Right lobe of liver (tissue), 6 donors: ENCODE results near the gene PPM1N. TPM values are rescaled to one million over a fixed set of nuclear protein-coding genes. Genes with fewer than 3 reads are reported as not detected.
A peak's percentile ranks its signal among the peaks of the same experiment; 100 is the strongest.

Experiments used
- ATAC-seq, 4 donors: fragments of 200-7000 bp; cut with Tn5 transposase; one replicate each; pipeline ENCODE4 v1.9.1; 2020; ENCODE audit warnings: mild to moderate bottlenecking in 4 of 4, moderate library complexity in 4 of 4
- DNase-seq, 3 donors: peaks; one replicate each; pipeline ENCODE4 v3.0.0-alpha.2; 2020
- H3K27ac ChIP-seq, 3 donors: fragments of 200-600 bp; one replicate each; pipeline ENCODE4 v1.8.0; 2022
- H3K27me3 ChIP-seq, 2 donors: fragments of 200-600 bp; one replicate each; pipeline ENCODE4 v1.8.0; 2022
- H3K36me3 ChIP-seq, 4 donors: fragments of 200-600 bp; sonication (generic) in 1 of 4; one replicate each; pipeline versions ENCODE4 v1.5.1 to v1.8.0; 2017 to 2022; ENCODE audit warnings: control low read depth in 1 of 4
- H3K4me1 ChIP-seq, 4 donors: fragments of 200-600 bp; sonication (generic) in 1 of 4; one replicate each; pipeline versions ENCODE4 v1.5.1 to v1.8.0; 2017 to 2022; ENCODE audit warnings: control low read depth in 1 of 4
- H3K4me3 ChIP-seq, 3 donors: fragments of 200-600 bp; one replicate each; pipeline ENCODE4 v1.8.0; 2022
- H3K9me3 ChIP-seq, 4 donors: fragments of 200-600 bp; sonication (generic) in 1 of 4; one replicate each; pipeline versions ENCODE4 v1.5.1 to v1.8.0; 2017 to 2022; ENCODE audit warnings: control low read depth in 1 of 4
- CTCF ChIP-seq, 4 donors: fragments of 200-600 bp in 3 of 4; fragments of 450-650 bp in 1 of 4; IDR thresholded peaks; one replicate each; pipeline versions ENCODE4 v1.5.1 to v1.8.0; 2016 to 2022; ENCODE audit warnings: antibody characterized with exemption in 4 of 4, mild to moderate bottlenecking in 2 of 4
- POLR2A ChIP-seq: fragments of 450-650 bp; IDR thresholded peaks from one replicate; pipeline ENCODE4 v1.6.1; 2017; ENCODE audit warnings: antibody characterized with exemption, mild to moderate bottlenecking
- WGBS: methylation state at CpG from one replicate; pipeline ENCODE4 v1.1.6; 2018; ENCODE audit warnings: low coverage, low lambda C conversion rate; ENCODE audit not compliant: insufficient coverage; ENCODE audit errors: missing lambda C conversion rate; 5-methylcytosine and 5-hydroxymethylcytosine counted together
- intact Hi-C, 2 donors: fragments of 100-400 bp; cut with DNase I; formaldehyde crosslinking; loops; one replicate each; pipeline versions ENCODE4 v1.11.2 to v1.14.1; 2022
- total RNA-seq, 6 experiments: library from RNA; depleted of rRNA in 2 of 6; stranded (reverse); fragments of >200 nt in 2 of 6; fragmentation: NEBNext Ultra II Directional in 3 of 6; extraction: Animal tissue kit (Norgen Biotek cat#: 25700) in 3 of 6; gene quantifications; one replicate each; pipeline versions ENCODE4 v1.1.0 to v1.2.4, GENCODE V29; 2016 to 2023
- donor health status: DM: no; HTN: yes; CAD: no.
- donor health status: DM: no; HTN: no; CAD: no.
- donor health status: DM: no; HTN: no; CAD: no.
- donor health status: DM: no; HTN: yes; CAD: no.
- donor health status: DM: no; HTN: yes; CAD: no.

The PPM1N gene
- total RNA-seq, 6 experiments from 2014 or later, result 0.32 to 2.0 (median 0.51) TPM; not detected in 1

DNA sequence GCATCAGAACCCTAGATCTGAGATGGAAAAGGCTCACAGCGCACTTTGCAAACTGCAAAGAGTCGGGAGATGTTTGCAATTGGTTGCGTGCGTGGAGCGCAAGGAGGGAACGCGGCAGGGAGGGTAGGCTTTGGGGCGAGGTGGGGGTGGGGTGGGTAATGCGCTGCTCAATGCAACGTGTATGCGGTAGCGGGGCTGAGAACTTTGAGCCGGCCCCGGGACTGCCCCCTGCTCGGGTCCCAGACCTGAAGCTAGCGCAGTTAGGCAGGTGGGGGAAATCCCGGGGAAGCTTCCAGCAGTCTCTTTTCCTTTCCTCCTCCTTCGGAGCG lies 29.5 kb upstream of the PPM1N start:
- intact Hi-C loops, result no loop called here
- Histone ChIP-seq H3K4me3 (peak overlapping the region; percentile 47 to 76 (median 61)), H3K9me3 (no peaks in the 10 kb centered on the region), H3K27ac (peak overlapping the region; percentile 69 to 92 (median 90)), H3K4me1 (peaks cover 0 to 19% (median 7%) of the 10 kb centered on the region in 4 donors), H3K27me3 (no peaks in the 10 kb centered on the region), H3K36me3 (no peaks in the 10 kb centered on the region)
- no peak for TF ChIP-seq POLR2A
- no peak for TF ChIP-seq CTCF (IDR thresholded peaks at IDR 0.05)
- DNase-seq, result peak in 1 of 3 donors; percentile 46
- peak; percentile 13 to 40 (median 34) for ATAC-seq
- WGBS, result 2% methylated on average over 15 of the region's 19 CpGs

DNA sequence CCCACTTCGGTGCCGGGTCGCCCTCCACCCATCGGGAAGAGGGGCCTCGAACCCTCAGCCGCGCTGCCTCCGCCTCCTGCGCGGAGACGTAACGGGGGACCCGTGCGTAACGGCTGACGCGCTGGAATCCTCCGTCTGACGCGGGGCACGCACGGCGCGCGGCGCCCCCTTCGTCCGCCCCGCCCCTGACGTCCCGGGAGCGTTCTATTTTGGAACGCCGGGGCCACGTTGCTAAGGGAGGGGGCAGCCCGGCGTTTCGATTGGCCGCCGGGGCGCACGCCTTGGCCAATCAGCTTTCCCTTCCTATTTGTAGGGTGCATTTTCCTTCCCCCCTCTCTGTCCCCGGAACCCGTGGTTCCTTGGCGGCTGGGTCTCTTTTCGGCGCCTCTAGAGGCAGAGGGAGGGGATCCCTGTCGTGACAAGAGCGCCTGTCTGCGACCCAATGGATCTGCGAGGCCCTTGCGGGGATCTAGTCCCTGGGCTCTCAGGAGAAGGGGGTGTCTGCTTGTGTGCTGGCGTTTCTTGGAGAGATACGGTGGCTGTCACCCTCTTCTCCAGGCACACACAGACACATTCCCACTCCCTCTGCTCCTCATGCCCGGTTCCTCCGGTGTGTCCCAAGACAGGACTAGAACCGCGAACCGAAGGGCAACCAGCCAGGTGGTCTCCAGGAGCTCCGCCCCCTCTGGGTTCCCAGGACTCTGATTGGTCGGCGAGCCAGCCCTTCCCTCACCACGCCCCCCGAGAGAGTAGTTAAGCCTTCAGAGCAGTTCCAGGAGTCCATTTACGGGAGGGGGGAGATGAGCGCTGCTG lies 28.9 kb upstream of the PPM1N start:
- peaks cover 0 to 19% (median 7%) of the 10 kb centered on the region in 4 donors for H3K4me1 ChIP-seq
- intact Hi-C loops, result no loop called here
- no peaks in the 10 kb centered on the region for H3K9me3 ChIP-seq
- WGBS, result 0% methylated on average over 2 of the region's 66 CpGs
- no peaks in the 10 kb centered on the region for H3K27me3 ChIP-seq
- peak overlapping the region; percentile 47 to 76 (median 61) for H3K4me3 ChIP-seq
- ATAC-seq (peak; percentile 76 to 85 (median 85)), DNase-seq (peak; percentile 88 to 92 (median 92))
- H3K36me3 ChIP-seq, result no peaks in the 10 kb centered on the region
- peak overlapping the region; percentile 76 to 92 (median 90) for H3K27ac ChIP-seq
- TF ChIP-seq POLR2A, result peak; percentile 43
- TF ChIP-seq CTCF (IDR thresholded peaks at IDR 0.05), result no peak

DNA sequence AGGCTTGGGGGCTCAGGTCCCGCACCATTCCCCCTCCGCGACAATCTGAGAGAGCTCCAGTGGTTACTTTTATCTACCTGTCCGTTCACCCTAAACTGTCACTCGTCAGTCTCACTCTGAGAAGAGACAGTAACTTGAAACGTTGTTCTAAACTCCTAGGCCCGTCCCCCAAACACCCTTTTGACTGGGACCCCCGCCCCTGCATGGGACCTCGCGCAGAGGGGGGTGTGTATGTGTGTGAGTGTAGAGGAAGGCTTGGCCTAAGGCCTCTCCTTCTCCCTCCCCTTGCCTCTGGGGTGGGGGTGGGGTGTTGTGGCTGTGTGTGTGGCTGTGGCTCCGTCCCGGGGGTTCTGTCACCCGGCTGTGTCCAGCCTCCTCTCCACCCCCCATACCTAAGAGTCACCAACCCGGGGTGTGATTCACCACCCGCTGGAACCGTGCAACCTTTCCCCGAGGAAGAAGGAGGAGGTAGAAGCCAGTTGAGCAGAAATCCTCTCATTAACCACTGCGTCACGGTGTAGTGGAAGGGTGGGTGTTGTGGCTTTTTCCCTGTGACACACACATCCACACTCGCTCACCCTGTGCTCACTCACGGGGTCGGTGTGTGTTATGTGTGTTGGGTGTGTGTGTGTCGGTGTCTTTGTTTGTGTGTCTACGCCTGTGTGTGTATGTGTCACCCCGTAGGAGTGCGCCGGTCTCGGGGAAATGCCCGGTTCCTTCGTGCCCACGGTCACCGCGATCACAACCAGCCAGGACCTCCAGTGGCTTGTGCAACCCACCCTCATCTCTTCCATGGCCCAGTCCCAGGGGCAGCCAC lies 28.1 kb upstream of the PPM1N start:
- H3K4me1 ChIP-seq, result peaks cover 0 to 19% (median 7%) of the 10 kb centered on the region in 4 donors
- DNase-seq (no peak), ATAC-seq (no peak)
- H3K27me3 ChIP-seq, result no peaks in the 10 kb centered on the region
- peak overlapping the region; percentile 76 to 92 (median 90) for H3K27ac ChIP-seq
- H3K9me3 ChIP-seq, result no peaks in the 10 kb centered on the region
- H3K36me3 ChIP-seq, result no peaks in the 10 kb centered on the region
- peak overlapping the region; percentile 47 to 76 (median 61) for H3K4me3 ChIP-seq
- intact Hi-C loops, result loop anchor here in 1 of 2 donors (5.0 kb wide), 1 partner anchor 33 kb away; no protein-coding TSS in a partner anchor
- TF ChIP-seq CTCF (IDR thresholded peaks at IDR 0.05) (no peak), POLR2A (no peak)
- WGBS, result 28% methylated on average over 10 of the region's 33 CpGs

DNA sequence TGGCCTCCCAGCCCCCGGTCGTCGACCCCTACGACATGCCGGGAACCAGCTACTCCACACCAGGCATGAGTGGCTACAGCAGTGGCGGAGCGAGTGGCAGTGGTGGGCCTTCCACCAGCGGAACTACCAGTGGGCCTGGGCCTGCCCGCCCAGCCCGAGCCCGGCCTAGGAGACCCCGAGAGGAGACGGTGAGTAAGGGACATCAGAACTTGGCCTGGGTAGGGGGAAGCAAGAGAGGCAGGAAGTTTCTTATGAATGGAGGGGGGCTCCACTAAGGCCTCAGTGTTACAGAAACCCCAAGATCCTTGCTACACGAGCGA lies 27.5 kb upstream of the PPM1N start:
- 60% methylated on average over 1 of the region's 15 CpGs for WGBS
- Histone ChIP-seq H3K4me3 (no peak overlapping the region), H3K27ac (no peak overlapping the region), H3K27me3 (no peaks in the 10 kb centered on the region), H3K36me3 (no peaks in the 10 kb centered on the region), H3K9me3 (no peaks in the 10 kb centered on the region), H3K4me1 (peaks cover 0 to 19% (median 7%) of the 10 kb centered on the region in 4 donors)
- DNase-seq (no peak), ATAC-seq (no peak)
- no peak for TF ChIP-seq POLR2A
- TF ChIP-seq CTCF (IDR thresholded peaks at IDR 0.05), result no peak
- intact Hi-C loops, result loop anchor here in 1 of 2 donors (5.0 kb wide), 1 partner anchor 33 kb away; no protein-coding TSS in a partner anchor
